NCI-H128 (cell line): ENCODE measurements around the gene PRRC1.
"Not testable (repeated sequence)": the region's sequence is repeated elsewhere in the genome, so short reads cannot be mapped to it uniquely, and the experiment has no call there.

ENCODE experiments used
- DNase-seq: peaks from one replicate; lab custom pipeline; 2025; ENCODE audit not compliant: unreplicated experiment; lab: John Stamatoyannopoulos, UW

PRRC1 gene

GRCh38 chr5:127545249-127545648 lies 27.8 kb downstream of the PRRC1 start:
- not testable (repeated sequence) for DNase-seq

- no peak for DNase-seq
These were observed 32.1 kb downstream of the PRRC1 start for GRCh38 chr5:127549551-127549950.

GRCh38 chr5:127550652-127551409 lies 33.4 kb downstream of the PRRC1 start:
- no peak for DNase-seq

- no peak for DNase-seq
These were observed 34.1 kb downstream of the PRRC1 start for GRCh38 chr5:127551410-127552041.

- DNase-seq = no peak
These were observed 38.4 kb downstream of the PRRC1 start for GRCh38 chr5:127555826-127556225.

- DNase-seq = no peak
These were observed 39.3 kb downstream of the PRRC1 start for GRCh38 chr5:127556609-127557334.

- no peak for DNase-seq
These were observed 40.8 kb downstream of the PRRC1 start for GRCh38 chr5:127558273-127558672.

- no peak for DNase-seq
These were observed 43.8 kb downstream of the PRRC1 start for GRCh38 chr5:127561254-127561653.

GRCh38 chr5:127562252-127562651 lies 44.8 kb downstream of the PRRC1 start:
- DNase-seq = no peak

GRCh38 chr5:127563136-127563535 lies 45.7 kb downstream of the PRRC1 start:
- DNase-seq = no peak

- peak; percentile 35 for DNase-seq
These were observed 46.7 kb downstream of the PRRC1 start for GRCh38 chr5:127564002-127564769.

GRCh38 chr5:127565586-127566270 lies 48.3 kb downstream of the PRRC1 start:
- no peak for DNase-seq

- no peak for DNase-seq
These were observed 49.8 kb downstream of the PRRC1 start for GRCh38 chr5:127567026-127567768.

GRCh38 chr5:127568166-127568565 lies 50.7 kb downstream of the PRRC1 start:
- DNase-seq = no peak

- DNase-seq = not testable (repeated sequence)
These were observed 52.0 kb downstream of the PRRC1 start for GRCh38 chr5:127569471-127569870.

- no peak for DNase-seq
These were observed 54.1 kb downstream of the PRRC1 start for GRCh38 chr5:127571314-127572131.

GRCh38 chr5:127572930-127573329 lies 55.5 kb downstream of the PRRC1 start:
- DNase-seq = no peak

- no peak for DNase-seq
These were observed 57.6 kb downstream of the PRRC1 start for GRCh38 chr5:127574852-127575679.
